Gastrocnemius medialis (tissue), 4 donors: ENCODE results near the gene ANO10.

Experiments
- POLR2A ChIP-seq, 2 donors: fragments of 450-650 bp; IDR thresholded peaks; one replicate each; pipeline ENCODE4 v1.6.1; 2017; ENCODE audit warnings: antibody characterized with exemption in 2 of 2, mild to moderate bottlenecking in 2 of 2, moderate library complexity in 2 of 2
- TF ChIP-seq, protein P1 (sequence below), 5 experiments: fragments of 450-650 bp in 3 of 5; fragments of 200-600 bp in 2 of 5; sonication (generic) in 2 of 5; IDR thresholded peaks in 4 of 5; conservative IDR thresholded peaks in 1 of 5; 1 replicate in 4 of 5; 2 replicates in 1 of 5; pipeline ENCODE4 v1.5.1; 2016 to 2019; ENCODE audit warnings: antibody characterized with exemption in 5 of 5, mild to moderate bottlenecking in 3 of 5, moderate library complexity in 3 of 5

DNA sequence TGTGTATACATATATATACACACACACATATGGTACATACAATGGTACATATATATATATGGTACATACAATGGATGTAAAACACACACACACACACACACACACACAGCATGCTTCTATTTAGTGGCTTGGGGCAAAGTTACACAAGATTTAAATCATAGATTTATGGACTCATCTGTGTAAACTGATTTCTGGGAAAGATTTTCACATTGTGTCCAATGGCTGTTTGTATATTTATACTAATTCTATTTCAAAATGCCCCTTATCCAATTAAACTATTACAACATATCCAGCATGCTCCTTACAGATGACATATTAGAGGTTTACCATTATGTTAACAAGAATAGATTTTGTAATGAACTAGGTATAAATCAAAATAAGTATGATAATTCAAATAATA lies 94.9 kb downstream of the ANO10 start:
- TF ChIP-seq, protein P1, sequence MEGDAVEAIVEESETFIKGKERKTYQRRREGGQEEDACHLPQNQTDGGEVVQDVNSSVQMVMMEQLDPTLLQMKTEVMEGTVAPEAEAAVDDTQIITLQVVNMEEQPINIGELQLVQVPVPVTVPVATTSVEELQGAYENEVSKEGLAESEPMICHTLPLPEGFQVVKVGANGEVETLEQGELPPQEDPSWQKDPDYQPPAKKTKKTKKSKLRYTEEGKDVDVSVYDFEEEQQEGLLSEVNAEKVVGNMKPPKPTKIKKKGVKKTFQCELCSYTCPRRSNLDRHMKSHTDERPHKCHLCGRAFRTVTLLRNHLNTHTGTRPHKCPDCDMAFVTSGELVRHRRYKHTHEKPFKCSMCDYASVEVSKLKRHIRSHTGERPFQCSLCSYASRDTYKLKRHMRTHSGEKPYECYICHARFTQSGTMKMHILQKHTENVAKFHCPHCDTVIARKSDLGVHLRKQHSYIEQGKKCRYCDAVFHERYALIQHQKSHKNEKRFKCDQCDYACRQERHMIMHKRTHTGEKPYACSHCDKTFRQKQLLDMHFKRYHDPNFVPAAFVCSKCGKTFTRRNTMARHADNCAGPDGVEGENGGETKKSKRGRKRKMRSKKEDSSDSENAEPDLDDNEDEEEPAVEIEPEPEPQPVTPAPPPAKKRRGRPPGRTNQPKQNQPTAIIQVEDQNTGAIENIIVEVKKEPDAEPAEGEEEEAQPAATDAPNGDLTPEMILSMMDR (IDR thresholded peaks at IDR 0.05 in 4 of 5, conservative IDR thresholded peaks at IDR 0.05 in 1 of 5): no peak
- TF ChIP-seq POLR2A (IDR thresholded peaks at IDR 0.05): no peak
